NCI-H1105 treated with DMSO at 0.1 percent for 48 hours (cell line): ENCODE measurements around the gene SRGAP1.

Source experiments
- DNase-seq: peaks from one replicate; lab custom pipeline; 2025; lab: John Stamatoyannopoulos, UW

SRGAP1 gene

DNA sequence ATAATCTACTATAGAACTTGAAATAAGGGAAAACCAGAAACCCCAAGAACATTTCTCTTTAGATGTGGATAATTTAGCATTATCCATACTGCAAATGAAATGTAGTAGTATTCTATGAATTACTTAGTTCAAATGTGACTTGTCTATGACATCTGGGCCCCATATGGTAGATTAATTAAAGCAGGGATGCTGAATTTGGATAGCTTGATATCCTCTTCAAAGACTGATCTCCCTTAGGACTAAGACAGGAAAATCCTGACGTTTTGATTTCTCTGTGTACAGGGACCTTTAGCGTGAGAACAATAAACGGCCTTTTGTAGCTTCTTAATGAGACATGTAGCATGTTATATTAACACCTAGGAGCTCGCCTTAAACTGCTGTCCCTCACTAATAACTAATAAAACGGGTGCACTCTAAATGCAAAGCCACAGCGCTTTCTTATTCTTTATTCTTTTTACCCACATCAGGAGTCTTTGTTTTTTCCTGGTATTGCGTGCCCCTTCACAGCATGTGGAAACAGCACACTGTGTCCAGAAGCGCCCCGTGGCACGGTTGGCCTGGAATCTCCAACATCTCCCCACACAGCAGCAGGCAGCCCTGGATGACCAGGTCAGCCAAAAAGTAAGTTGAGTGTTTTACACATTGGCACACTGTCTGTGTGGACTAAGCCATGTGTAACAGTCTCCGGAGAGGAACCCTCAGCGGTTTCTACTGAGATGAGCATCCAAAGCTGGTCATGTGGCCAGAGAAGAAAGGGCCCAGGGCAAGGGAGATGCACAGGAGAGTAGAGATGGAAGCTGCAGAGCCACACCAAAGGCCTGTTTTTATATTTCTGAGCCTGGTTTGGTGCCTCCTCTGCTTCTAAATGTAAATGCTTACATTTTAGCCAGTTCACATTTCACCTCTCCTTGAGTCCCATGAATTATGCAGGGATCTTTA is 93.1 kb downstream of the SRGAP1 start:
- DNase-seq = no peak

DNA sequence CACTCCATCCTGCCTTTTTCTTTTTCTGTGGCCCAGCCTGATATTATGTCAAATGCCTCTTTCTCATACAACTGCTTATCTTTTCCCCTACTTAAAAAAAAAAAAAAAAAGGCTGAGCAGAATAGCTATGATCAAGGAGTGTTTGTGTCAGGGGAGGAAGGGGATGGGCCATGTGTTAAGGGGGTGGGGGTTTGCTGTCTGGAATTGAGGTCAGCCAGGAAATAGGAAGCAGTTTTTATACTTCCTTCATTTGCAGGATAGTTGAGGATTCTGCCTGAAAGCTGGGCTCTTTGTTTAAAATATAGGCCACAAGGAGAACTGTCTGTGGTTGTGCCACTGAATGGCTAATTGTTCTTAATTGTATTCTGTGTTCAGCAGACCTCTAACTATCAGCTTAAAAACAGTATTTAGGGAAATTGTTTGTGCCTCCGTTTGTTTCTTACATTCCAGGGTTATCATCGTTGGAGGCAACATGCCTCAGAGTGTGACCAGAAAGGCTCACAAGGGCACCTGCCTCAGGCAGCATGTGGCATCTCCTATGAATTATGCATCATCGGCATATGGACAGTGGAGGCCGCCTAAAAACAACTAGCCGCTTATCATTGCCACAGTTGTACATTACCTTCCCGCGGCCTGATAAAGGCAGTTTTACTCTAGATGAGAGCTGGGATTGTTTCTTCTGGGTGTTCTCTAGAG is 96.0 kb downstream of the SRGAP1 start:
- DNase-seq = peak; percentile 62

DNA sequence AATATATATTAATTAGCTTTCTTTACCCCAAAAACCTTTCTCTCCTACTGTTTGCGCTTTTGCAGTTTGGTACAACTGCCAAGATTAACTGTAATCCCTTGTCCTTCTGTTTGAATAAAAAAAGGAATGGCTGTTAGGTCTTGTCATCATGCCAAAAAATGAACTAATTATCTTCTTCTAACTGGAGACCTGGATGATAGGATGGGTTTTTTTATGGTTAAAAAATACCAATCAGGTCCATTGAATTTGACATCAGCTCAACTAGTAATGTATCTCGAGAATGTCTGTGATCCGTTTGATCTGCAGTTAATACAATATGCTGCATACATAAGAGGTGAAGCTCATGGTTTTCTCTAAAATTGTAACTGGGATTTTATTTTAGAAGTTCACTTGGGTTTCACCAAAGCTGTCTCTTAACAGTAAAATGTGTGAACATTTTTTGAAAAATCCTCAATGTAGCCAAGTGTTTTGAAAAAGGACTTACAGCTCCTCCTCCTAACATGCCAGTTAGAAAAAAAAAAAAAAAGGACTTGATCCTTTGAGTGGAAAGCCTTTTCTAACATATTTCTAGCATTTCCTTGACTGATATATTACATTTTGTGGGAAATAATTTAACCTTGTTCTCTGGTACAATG is 96.8 kb downstream of the SRGAP1 start:
- peak; percentile 51 for DNase-seq

DNA sequence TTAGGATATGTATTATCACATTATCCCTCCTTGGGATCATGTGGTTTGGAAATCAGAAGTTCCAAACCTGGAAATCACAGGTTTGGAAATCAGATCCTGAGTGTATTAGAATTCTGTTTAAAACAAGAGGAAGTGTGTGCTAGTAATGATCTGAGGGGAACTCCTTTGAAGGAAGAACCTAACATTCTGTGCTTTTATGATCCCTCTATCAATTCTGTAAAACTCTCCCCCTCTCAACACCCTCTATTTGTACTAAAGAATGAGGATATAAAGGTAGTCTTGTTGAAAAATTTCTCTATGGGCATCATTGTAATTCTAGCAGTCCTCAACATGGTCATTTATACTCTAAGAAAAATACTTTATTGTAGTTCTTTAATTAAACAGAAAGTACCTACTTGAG is 97.4 kb downstream of the SRGAP1 start:
- DNase-seq = no peak

DNA sequence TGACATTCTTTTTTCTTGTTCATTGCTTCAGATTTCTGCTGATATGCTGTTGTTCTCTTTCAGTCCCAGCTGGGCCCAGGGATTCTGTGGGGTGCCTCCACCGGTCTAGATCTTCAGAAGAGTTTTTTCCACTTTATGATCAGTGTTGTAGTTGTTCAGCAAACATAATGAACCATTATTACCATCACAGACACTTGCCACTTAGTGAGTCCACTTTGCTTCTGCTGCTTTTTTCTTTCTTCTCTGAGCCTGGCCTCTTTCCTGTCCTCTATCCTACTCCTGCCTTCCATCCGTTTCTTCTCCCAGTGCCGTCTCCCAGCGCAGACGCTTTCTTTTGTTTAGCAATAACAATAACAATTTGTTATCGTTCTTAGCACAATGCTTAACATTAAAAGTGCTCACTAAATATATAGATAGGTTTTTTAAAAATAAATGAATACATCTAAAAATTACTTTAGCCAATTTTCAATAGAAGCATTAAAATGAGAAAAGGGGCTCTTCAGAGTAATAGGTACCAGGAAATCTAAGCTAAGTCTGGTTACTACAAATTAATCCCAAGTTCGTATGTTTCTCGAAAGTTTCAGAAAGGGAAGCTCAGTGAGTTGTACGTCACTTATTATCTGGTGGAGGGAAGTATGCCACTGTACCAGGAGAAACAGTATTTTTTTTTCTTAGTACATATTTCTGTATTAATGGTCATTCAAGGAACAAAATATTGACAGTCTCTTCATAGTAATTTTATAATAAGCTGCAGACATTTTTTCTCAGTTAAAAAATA is 98.2 kb downstream of the SRGAP1 start:
- DNase-seq = no peak

DNA sequence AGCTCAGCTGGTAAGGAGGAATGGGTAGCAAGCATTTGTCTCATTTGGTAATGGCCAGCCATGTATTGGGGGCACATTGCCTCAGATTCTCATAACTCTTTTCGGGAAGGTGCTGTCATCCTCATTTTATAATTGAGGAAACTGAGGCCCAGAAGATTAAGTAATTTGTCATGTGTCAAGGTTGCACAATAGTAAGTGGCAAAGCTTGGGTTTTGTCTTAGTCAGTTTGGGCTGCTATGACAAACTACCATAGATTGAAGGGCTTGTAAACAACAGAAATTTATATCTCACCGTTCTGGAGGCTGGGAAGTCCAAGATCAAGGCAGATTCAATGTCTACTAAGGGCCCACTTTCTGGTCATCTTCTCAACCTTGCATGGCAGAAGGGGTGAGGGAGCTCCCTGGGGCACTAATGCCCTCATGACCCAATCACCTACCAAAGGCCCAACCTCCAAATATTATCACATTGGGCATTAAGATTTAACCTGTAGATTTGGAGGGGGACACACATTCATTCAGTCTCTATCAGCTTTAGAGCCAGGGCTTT is 99.6 kb downstream of the SRGAP1 start:
- DNase-seq = no peak

DNA sequence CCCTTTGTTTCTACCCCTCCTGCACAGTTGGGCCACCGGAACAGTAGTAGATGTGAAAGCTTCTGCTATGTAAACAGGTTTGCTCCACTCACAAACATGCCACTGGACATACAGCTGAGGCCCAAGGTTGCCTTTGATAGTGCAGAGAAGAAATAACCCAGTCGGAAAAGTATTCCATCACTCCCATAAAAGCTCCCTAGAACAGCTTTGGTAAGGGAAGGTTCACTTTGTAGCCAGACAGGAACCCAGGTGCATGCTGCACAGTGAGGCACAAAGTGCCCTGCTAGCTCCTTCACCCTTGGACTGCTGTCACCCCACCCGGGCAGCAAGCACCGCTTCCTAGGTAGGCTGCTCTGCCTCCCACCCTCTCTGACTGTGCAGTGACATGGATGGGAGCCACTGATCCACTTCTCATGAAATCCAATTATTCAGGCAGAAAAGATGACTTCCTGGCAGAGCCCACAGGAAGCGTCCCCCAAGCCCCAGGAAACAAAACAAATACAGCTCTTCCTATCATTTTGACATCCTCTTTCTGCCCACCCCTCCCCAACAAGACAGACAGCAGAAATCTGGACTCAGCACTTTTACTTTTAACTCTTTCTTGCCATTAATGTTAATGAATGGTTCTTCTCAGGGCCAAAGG is 100.2 kb downstream of the SRGAP1 start:
- DNase-seq = no peak

DNA sequence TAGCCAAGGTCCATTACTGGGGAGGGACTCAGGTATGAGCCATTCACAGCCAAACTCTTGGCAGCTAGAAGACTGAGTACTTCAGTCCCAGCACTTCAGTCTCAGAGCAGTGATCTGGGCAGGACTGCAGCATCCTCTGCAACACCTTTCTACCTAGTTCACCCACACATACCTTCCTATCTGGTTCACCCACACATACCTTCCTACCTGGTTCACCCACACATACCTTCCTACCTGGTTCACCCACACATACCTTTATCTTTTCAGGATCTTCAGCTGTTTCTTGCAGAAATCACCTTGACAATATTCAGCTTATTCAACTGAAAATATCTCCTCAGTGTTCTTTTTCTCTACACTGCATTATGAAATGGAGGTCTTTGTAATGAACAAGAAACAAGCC is 101.3 kb downstream of the SRGAP1 start:
- DNase-seq = no peak

DNA sequence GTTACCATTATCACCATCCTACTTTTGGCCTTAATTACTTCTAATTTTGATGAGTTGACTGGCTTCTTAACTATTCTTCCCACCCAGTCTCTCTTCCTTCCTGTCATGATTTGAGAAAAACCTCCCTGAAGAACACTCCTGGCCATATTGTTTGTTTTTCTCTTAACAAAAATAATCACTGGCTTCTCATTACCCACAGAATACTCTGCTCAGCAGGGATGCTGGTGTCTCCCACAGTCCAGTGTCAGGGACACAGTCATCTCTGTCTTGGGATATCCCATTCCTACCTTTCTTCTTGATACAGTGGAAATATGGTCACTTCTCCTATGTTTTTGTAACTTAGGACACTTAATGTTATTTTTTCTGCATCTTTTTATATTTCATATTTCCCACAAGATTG is 103.7 kb downstream of the SRGAP1 start:
- no peak for DNase-seq

DNA sequence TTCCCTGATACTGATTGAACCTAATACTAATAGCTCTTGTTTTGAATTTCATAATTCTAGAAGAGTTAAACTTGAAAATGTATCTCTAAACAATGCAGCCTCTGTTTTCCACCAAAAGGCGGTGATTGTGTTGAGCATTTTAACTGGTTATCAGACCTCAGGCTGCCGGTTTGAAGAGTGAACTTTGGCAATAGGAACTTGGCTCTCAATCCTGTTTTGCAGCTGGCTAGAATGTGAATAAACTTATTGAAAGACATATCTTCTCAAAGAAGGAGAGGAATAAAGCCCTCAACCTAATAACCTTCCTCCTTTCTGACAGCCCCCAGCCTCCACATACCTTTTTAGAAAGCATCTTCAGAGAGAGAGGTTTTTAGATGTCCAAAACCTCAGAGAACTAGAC is 105.4 kb downstream of the SRGAP1 start:
- DNase-seq = no peak

DNA sequence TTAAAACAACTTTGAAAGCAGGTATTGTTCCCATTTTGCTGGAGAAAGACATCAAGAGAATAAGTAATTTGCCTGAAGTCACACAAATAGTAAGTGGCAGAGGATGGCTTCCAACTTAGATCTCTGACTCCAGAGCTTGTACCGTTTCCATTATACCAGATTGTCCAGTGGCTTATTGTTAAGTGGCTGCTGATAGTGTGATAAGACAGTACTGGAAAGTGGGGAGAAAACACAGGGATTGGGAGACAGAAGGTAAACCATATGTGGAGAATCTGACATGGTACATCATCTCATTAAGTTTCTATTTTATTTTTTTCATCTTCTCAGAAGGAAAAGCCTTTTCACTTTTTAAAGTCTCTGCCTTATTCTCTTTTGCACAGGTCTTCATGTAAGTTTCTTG is 108.5 kb downstream of the SRGAP1 start:
- DNase-seq = no peak

DNA sequence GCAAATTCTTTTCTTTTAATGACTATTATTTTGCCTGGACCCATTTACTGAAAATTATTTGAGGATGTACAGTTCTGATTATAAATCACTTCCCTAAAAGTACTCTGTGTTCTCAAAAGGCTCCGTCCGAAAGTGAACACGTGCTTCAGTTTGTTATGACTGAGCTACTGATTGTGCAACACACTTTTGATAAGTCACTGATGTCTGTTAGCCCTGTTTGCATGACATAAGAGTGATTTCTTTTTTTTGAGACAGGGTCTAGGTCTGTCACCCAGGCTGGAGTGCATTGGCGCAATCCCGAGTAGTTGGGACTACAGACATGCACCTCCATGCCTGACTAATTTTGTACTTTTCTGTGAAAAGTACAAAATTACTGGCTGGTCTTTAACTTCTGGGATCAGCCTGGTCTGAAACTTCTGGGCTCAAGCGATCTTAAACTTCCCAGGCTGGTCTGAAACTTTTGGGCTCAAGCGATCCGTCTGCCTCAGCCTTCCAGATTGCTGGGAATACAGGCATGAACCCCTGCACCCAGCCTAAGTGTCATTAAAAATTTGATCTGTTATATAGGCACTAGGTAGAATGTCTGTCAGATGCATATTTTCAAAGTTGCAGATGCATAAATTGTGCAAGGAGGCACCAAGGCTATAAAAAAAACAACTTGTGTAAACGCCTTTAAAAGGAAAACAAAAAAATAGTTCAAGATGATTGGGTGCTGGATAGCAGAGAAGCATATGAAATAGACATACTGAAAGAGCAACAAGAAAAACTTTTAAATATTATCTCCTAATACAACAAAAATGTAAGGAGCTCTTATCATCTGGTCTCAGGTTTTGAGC is 111.5 kb downstream of the SRGAP1 start:
- no peak for DNase-seq

DNA sequence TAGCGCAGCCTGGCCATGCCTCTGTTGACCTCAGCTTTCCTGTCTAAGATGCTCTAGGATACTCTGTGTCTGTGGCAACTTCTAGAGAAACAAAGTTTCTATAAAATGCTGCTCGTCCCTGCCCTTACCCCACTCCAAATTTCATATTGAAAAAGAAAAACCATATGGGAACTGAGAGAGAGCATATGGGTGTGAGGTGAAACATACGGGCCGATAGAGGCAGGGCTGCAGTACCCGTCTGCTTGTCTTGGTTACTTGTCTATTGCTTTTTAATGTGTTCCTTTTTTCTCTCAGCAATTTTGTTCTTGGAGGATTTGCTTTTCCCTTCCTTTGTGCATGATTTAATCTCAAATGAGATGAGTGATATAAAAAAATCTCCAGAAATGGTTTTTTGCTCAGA is 113.0 kb downstream of the SRGAP1 start:
- no peak for DNase-seq

DNA sequence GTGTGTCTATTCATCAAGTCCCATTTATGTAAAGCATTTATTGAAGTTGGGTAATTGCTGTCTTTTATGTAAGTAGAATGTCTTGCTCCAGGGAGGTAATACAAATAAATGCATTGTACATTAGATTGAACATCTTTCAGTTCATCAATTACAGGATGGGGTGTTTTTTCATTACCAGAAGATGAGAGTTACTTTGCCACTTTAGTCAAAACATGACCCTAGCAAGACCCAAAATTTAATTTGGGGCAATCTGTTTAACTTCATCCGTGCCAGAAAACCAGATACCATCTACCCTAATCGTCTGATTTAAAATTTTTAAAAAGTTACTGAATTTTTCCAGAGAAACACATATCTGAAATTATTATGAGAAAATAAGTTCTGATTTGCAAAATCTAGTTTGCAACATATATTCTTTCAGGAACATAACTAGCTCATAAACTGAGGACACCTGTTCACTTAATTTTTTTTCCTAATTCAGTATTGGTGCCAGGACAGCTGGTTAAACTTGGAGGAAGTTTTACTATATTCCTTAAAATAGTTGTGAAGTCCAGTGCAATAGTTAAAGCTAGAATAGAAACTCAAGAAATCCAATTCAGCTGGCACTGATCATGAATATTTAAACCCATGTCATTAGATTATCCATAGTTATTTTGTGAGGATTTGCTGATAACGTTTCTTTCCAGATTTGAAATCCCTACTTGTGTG is 114.5 kb downstream of the SRGAP1 start:
- peak; percentile 43 for DNase-seq

DNA sequence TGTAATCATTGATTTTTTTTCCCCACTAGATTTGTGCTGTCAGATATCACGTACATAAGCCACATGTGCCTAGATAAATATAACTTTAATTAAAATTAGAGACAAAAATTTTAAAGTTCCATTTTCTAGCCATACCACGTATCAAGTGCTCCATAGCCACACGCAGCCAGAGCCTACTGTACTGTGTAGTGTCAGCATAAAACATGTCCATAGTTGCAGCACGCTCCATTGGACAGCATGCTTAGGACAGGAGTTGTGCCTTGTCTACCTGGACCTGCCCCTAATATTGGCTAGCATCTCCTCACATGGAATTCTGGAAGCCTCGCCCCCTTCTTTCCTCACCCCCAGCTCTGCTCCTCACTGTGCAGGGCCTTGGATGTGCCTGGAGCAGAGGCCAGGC is 116.5 kb downstream of the SRGAP1 start:
- DNase-seq = no peak

DNA sequence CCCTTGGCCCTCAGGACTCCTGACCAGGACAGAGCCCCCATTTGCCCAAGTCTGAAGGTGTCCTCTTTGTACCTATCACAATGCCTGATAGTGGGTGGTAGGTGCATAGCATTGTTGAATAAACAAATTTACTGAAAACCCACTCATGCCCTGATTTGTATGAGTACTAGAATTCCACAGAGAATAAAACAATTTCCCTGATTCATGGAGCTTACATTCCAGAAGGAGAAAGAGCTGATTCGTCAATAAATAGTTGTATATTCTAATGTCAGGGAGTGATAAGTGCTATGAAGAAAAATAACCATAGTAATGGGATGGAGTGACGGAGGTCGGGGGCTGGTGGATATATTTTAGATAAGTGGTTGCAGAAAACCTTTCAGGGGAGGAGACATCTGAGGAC is 117.0 kb downstream of the SRGAP1 start:
- no peak for DNase-seq

DNA sequence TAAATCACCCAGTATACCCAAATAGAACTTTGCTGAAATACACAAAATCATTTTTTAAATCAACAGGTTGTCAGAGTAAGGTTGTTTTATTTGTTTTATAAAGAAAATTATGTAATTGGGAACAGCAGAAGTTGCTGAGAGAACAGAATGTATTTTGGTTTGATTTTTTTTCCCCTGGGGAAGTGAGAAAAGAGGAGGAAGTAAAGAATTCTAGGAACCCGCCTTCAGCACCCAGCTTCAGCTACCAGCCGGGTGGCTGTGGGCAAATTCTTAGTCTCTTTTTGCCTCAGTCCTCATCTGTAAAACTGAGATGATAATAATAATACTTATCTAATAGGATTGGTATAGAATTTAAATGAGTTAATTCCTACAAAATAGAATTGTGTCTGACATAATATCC is 119.4 kb downstream of the SRGAP1 start:
- no peak for DNase-seq

DNA sequence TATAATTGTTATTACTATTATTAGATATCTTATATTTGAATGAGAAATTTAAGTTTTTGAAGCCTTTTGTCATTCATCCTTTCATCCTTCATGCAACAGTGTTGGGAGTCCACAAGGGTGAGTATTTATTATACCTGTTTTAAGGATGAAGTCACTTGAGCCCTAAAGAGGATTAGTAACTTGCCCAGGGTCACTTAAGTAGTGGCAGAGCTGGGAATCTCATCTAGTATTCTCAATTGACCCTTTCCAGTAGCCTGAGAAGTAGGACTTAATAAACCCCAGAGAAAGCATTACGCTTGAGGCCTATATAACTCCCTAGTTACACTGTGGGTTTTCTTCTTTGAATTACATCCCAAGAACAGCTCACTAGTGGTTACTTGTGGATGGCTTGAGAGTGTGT is 119.8 kb downstream of the SRGAP1 start:
- no peak for DNase-seq

DNA sequence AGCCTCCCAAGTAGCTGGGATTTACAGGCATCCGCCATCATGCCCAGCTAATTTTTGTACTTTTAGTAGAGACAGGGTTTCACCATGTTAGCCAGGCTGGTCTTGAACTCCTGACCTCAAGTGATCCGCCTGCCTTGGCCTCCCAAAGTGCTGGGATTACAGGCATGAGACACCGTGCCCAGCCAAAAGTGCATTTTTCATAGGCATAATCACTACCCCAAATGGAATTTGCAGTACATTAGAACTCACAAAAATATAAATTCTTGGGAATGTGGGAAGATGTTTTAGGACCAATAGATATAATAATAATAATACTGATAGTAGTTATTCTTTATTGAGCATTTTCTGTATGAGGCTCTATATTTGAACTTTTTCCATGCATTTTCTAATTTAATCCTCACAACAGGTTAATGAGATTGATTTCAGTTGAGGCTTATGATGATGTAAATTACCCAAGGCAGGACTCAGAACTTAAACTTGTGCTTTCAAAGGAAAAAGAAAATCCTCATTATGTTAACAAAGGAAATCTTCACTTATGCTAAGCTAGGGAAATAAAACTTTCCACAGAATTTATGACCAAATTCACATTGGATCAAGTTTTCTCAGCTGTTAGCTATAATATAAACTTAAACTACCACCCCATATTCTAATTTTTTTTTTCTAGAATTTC is 121.6 kb downstream of the SRGAP1 start:
- no peak for DNase-seq
